K562 (cell line): ENCODE measurements around the gene BICC1. TPM values are rescaled to one million over a fixed set of nuclear protein-coding genes. Genes with fewer than 3 reads are reported as not detected.

Experiments
- AFF4 ChIP-seq: sonication (generic); formaldehyde crosslinking; IDR thresholded peaks from 2 replicates; pipeline ENCODE4 v1.8.0; 2023; ENCODE audit warnings: mild to moderate bottlenecking, missing genetic modification reagents
- BRCA1 ChIP-seq, 2 experiments: fragments of 450-650 bp in 1 of 2; sonication (generic) in 1 of 2; formaldehyde crosslinking in 1 of 2; IDR thresholded peaks; 2 replicates each; pipeline versions ENCODE4 v1.5.0 to v1.6.1; 2017 to 2020; ENCODE audit warnings: mild to moderate bottlenecking in 1 of 2, missing genetic modification reagents in 1 of 2
- CREB3 ChIP-seq: fragments of 450-650 bp; conservative IDR thresholded peaks from 2 replicates; pipeline ENCODE4 v1.6.1; 2016; ENCODE audit warnings: missing genetic modification characterization, low read depth, mild to moderate bottlenecking, missing compliant biosample characterization, moderate library complexity
- DIDO1 ChIP-seq: fragments of 450-650 bp; IDR thresholded peaks from 2 replicates; pipeline ENCODE4 v1.6.1; 2016; ENCODE audit warnings: low read depth, missing biosample characterization, missing genetic modification characterization
- ETS2 ChIP-seq: IDR thresholded peaks from 2 replicates; pipeline ENCODE4 v1.6.1; 2016; ENCODE audit warnings: borderline replicate concordance, missing genetic modification characterization, mild to moderate bottlenecking, moderate library complexity, missing compliant biosample characterization; ENCODE audit not compliant: poor library complexity, severe bottlenecking
- GTF2F1 ChIP-seq: IDR thresholded peaks from 2 replicates; pipeline ENCODE4 v1.6.1; 2011; ENCODE audit warnings: low read depth, low read length, improper control_type of control experiment
- IRF9 ChIP-seq: fragments of 450-650 bp; IDR thresholded peaks from 2 replicates; pipeline ENCODE4 v1.6.1; 2016; ENCODE audit warnings: missing biosample characterization, missing genetic modification characterization
- MCM5 ChIP-seq: fragments of 450-650 bp; IDR thresholded peaks from 2 replicates; pipeline ENCODE4 v1.6.1; 2016; ENCODE audit warnings: low read depth
- NCOR1 ChIP-seq: fragments of 450-650 bp; IDR thresholded peaks from 2 replicates; pipeline ENCODE4 v1.6.1; 2016; ENCODE audit warnings: mild to moderate bottlenecking, moderate library complexity
- RERE ChIP-seq: sonication (generic); formaldehyde crosslinking; IDR thresholded peaks from 2 replicates; pipeline ENCODE4 v1.8.0; 2023; ENCODE audit warnings: missing genetic modification reagents, mild to moderate bottlenecking, borderline replicate concordance
- ZNF695 ChIP-seq: fragments of 450-650 bp; formaldehyde crosslinking; IDR thresholded peaks from 2 replicates; pipeline ENCODE4 v1.4.0; 2020; ENCODE audit warnings: mild to moderate bottlenecking, moderate library complexity
- ZNF830 ChIP-seq: fragments of 250-450 bp; sonication (Bioruptor Pico); IDR thresholded peaks from 2 replicates; pipeline ENCODE4 v1.5.0; 2021; ENCODE audit warnings: mild to moderate bottlenecking
- polyA plus RNA-seq, 8 experiments: library from polyadenylated mRNA; depleted of rRNA in 4 of 8; stranded (reverse) in 5 of 8; unstranded in 3 of 8; fragments of >200 nt; fragmentation: Nextera tagmentation in 2 of 8; fragmentation: Illumina TruSeq in 1 of 8; extraction: Ambion mirVana in 2 of 8; extraction: Trizol in 1 of 8; gene quantifications; 2 replicates each; pipeline versions ENCODE4 v1.2.1 to v1.2.3, GENCODE V29; 2011 to 2014; ENCODE audit warnings: inconsistent platforms in 1 of 8, missing spikeins in 1 of 8
- total RNA-seq, 7 experiments: library from RNA; depleted of rRNA in 6 of 7; stranded (reverse); fragments of >200 nt in 6 of 7; fragmentation: Illumina TruSeq in 2 of 7; extraction: Trizol in 2 of 7; gene quantifications; 2 replicates each; pipeline versions ENCODE4 v1.2.1 to v1.2.3, GENCODE V29; 2011 to 2021; ENCODE audit warnings: low replicate concordance in 1 of 7

BICC1 gene
- total and polyA plus RNA-seq, 9 of the 15 experiments (the other 6 are each of a cell fraction or from before 2014, with no cell fraction given), result not detected

DNA sequence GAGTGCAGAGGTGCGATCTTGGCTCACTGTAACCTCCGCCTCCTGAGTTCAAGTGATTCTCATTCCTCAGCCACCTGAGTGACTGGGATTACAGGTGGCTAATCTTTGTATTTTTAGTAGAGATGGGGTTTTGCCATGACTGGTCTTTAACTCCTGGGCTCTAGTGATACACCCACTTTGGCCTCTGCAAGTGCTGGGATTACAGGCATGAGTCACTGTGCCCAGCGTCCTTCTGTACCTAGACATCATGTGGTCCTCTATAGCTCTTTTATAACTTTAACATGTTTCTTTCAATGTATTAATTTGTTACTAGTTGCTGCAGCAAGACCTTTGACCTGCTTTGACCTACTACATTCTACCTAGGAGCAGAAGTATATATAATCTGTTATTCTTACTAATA is 38.7 kb upstream of the BICC1 start (continued):
- no peak for TF ChIP-seq AFF4 (CRISPR knock-in tag)
- no peak for TF ChIP-seq RERE (CRISPR knock-in tag)
- no peak for TF ChIP-seq NCOR1
- no peak for TF ChIP-seq CREB3
- TF ChIP-seq BRCA1 (IDR thresholded peaks at IDR 0.05), result no peak
- no peak for TF ChIP-seq BRCA1 (CRISPR knock-in tag; IDR thresholded peaks at IDR 0.05)
- no peak for TF ChIP-seq MCM5
- no peak for TF ChIP-seq DIDO1 (tag)
- no peak for TF ChIP-seq ZNF695 (CRISPR knock-in tag)
- no peak for TF ChIP-seq GTF2F1
- no peak for TF ChIP-seq IRF9 (tag)
- TF ChIP-seq ETS2, result no peak
- TF ChIP-seq ZNF830 (CRISPR knock-in tag), result no peak
